Choroid plexus epithelial cell (primary cell): ENCODE measurements around the gene TMEM200A.

Experiments used
- DNase-seq: peaks from one replicate; pipeline ENCODE4 v3.0.0-alpha.2; 2010; ENCODE audit warnings: low read depth
- H3K4me3 ChIP-seq: 2 replicates; pipeline ENCODE4 v1.5.1; 2011; ENCODE audit warnings: low read depth, mild to moderate bottlenecking, control low read depth, low read length, moderate library complexity
- CTCF ChIP-seq: conservative IDR thresholded peaks from 2 replicates; pipeline ENCODE4 v1.5.1; 2011; ENCODE audit warnings: low read depth, mild to moderate bottlenecking, control low read depth, inconsistent platforms, low read length, moderate library complexity

Gene TMEM200A

DNA sequence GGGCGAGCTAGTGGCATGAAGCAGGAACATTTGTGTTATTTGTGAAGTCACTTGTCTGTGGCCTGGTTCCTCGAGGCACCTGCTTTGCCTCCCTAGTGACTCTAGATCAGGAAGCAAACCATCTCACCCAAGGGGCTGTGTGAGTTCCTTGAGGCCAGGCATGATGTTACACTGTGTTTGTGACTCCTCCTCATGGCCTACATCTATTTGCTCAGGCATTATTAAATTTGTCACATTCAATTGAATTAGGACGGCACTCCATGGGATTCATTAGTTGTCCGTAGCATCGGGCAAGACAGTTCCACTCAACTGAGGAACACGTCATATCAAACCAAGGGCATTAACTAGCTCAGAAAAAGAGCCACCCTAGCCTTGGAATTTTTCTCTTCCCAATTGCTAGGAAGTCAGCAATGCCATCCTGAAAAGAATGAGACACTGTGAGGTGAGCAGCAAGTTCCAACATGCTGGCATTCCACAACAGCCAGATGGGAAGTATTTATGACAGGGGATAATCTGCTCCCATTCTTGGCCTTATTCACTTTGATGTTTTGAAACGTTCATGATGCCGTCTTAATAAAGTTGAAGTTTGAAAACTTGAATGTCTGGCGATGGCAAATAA, 17.2 kb downstream of the TMEM200A start:
- no peak for TF ChIP-seq CTCF
- no peak for DNase-seq
- H3K4me3 ChIP-seq: no peak overlapping the region

GRCh38 chr6:130385064-130385695, 19.4 kb downstream of the TMEM200A start:
- no peak for TF ChIP-seq CTCF
- H3K4me3 ChIP-seq: no peak overlapping the region
- peak; percentile 57 for DNase-seq

DNA sequence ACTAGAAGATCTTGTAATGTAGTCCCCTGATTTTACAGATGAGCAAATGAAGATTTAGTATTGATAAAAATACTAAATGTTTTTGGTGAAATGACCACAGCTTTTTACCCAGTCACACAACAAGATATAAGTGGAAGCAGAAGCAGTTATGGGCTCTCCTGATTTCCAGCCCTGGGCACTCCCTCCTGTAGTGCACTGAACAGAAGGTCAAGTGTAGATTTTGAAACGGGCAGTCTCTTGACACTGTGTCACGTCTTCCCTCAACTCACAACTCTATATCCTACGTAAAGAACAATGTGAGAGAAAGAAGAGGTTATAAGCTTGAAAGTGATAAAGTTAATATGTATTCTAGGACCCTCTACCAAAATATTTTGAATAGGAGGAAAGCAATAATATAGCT, 23.3 kb downstream of the TMEM200A start:
- no peak for TF ChIP-seq CTCF
- H3K4me3 ChIP-seq: no peak overlapping the region
- no peak for DNase-seq

- TF ChIP-seq CTCF: no peak
- DNase-seq: no peak
- no peak overlapping the region for H3K4me3 ChIP-seq
These were observed 25.1 kb downstream of the TMEM200A start for GRCh38 chr6:130390890-130391289.

DNA sequence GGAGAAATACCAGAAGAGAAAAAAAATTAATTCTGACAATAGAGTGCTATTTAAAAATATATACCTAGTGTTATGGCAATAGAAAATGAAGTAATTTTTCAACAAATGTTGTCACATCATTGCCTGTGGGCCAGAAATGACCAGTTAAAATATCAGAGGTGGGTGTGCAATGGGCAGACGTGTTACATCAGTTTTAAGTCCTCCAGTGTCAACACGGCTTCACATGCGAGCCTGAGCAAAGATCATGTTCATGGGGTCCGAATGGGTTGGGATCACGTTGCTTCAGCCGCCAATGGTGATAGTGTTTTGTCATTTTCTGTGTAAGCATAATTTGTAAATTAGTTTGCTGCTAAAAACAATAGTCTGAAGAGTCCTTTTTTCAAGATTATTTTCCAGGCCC, 27.5 kb downstream of the TMEM200A start:
- H3K4me3 ChIP-seq: no peak overlapping the region
- no peak for DNase-seq
- TF ChIP-seq CTCF: no peak

GRCh38 chr6:130394246-130394645, 28.4 kb downstream of the TMEM200A start:
- no peak for TF ChIP-seq CTCF
- no peak overlapping the region for H3K4me3 ChIP-seq
- DNase-seq: no peak

GRCh38 chr6:130395164-130395563, 29.3 kb downstream of the TMEM200A start:
- DNase-seq: no peak
- H3K4me3 ChIP-seq: no peak overlapping the region
- no peak for TF ChIP-seq CTCF
